HG03457 (cell line): ENCODE measurements around the gene RGS17.

Experiments used
- ATAC-seq: cut with Tn5 transposase; IDR thresholded peaks from one replicate; pipeline ENCODE4 v1.9.1; 2021; ENCODE audit warnings: moderate number of reproducible peaks; ENCODE audit not compliant: unreplicated experiment

The RGS17 gene

DNA sequence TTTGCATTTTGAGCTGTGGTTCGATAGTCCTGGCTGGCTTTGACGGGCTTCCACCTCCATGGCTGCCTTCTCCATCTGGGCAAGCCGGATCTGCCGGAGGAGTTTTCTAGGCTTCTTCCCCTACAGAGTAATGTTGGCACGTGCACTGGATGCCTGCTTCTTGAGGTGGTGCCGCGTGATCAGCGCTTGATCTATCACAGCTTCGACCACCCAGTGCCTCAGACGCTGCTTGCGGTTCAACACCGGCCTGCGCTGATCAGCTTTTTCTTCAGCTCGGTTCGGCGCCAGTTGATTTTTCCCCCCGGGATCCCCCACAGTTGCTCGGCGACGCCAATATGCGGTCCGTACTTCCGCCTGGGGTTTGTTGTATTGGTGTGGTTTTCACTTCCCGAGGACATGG, 171.7 kb downstream of the RGS17 start:
- ATAC-seq, result no peak

- no peak for ATAC-seq
These were observed 173.3 kb downstream of the RGS17 start for GRCh38 chr6:152957796-152958195.
